HG02610 (cell line): Measurements from ENCODE around the gene POMT1.

Experiments used
- ATAC-seq: cut with Tn5 transposase; IDR thresholded peaks from one replicate; pipeline ENCODE4 v1.9.1; 2021; ENCODE audit warnings: mild to moderate bottlenecking, moderate library complexity; ENCODE audit not compliant: unreplicated experiment

POMT1 gene

GRCh38 chr9:131523086-131523388, 20.3 kb downstream of the POMT1 start:
- ATAC-seq, result no peak

GRCh38 chr9:131523451-131524435, 21.0 kb downstream of the POMT1 start:
- ATAC-seq, result no peak

GRCh38 chr9:131524665-131525315, 22.1 kb downstream of the POMT1 start:
- no peak for ATAC-seq

- no peak for ATAC-seq
Measured at GRCh38 chr9:131525643-131526565, 23.2 kb downstream of the POMT1 start.

GRCh38 chr9:131528186-131528585, 25.5 kb downstream of the POMT1 start:
- ATAC-seq, result no peak

- ATAC-seq, result no peak
Measured at GRCh38 chr9:131528886-131529505, 26.3 kb downstream of the POMT1 start.

GRCh38 chr9:131529597-131530545, 27.2 kb downstream of the POMT1 start:
- ATAC-seq, result no peak

GRCh38 chr9:131530546-131530919, 27.8 kb downstream of the POMT1 start:
- ATAC-seq, result peak; percentile 20

- ATAC-seq, result peak; percentile 80
Measured at GRCh38 chr9:131530920-131531832, 28.5 kb downstream of the POMT1 start, which contains the start of gene UCK1. TSS of gene UCK1 (minus strand) at chr9:131531263. CDS start at chr9:131531174, 89 bp downstream.

GRCh38 chr9:131534721-131535237, 32.1 kb downstream of the POMT1 start:
- no peak for ATAC-seq

GRCh38 chr9:131537946-131538345, 35.2 kb downstream of the POMT1 start:
- no peak for ATAC-seq

- no peak for ATAC-seq
Measured at GRCh38 chr9:131539223-131539923, 36.7 kb downstream of the POMT1 start.

- no peak for ATAC-seq
Measured at GRCh38 chr9:131543141-131543540, 40.4 kb downstream of the POMT1 start.

- ATAC-seq, result no peak
Measured at GRCh38 chr9:131545003-131545785, 42.5 kb downstream of the POMT1 start, which contains the start of gene PRRT1B. TSS of gene PRRT1B (plus strand) at chr9:131545523. CDS start at chr9:131545616, 93 bp downstream.

GRCh38 chr9:131545786-131546335, 43.1 kb downstream of the POMT1 start:
- no peak for ATAC-seq

GRCh38 chr9:131546336-131547084, 43.8 kb downstream of the POMT1 start:
- no peak for ATAC-seq
